Adrenal gland (tissue), 5 donors: Measurements from ENCODE around the gene SERTAD3.

Experiments used
- CTCF ChIP-seq, 6 experiments: fragments of 450-650 bp in 4 of 6; fragments of 200-600 bp in 2 of 6; sonication (generic) in 1 of 6; IDR thresholded peaks; 1 replicate in 5 of 6; 2 replicates in 1 of 6; pipeline versions ENCODE4 v1.5.1 to v1.8.0; 2016 to 2021; ENCODE audit warnings: antibody characterized with exemption in 6 of 6, mild to moderate bottlenecking in 2 of 6, moderate library complexity in 1 of 6
- POLR2A ChIP-seq, 2 donors: fragments of 450-650 bp; IDR thresholded peaks; one replicate each; pipeline ENCODE4 v1.6.1; 2017; ENCODE audit warnings: antibody characterized with exemption in 2 of 2, mild to moderate bottlenecking in 2 of 2, moderate library complexity in 1 of 2
- donor health status: DM: no; HTN: no; CAD: no.

- TF ChIP-seq POLR2A (IDR thresholded peaks at IDR 0.05) (no peak), CTCF (IDR thresholded peaks at IDR 0.05) (no peak)
These were observed 52.0 kb downstream of the SERTAD3 start for GRCh38 chr19:40392123-40392522.
